GM12878 (cell line): ENCODE data around the gene RYK. TPM values are rescaled to one million over a fixed set of nuclear protein-coding genes. Genes with fewer than 3 reads are reported as not detected.

Experiments
- ATAC-seq: fragments of 200-7000 bp; cut with Tn5 transposase; 3 replicates; pipeline ENCODE4 v1.9.1; 2020; ENCODE audit warnings: mild to moderate bottlenecking, moderate library complexity
- BruUV-seq: library from RNA; stranded (reverse); fragments of 400-500 nt; replicated peaks from 2 replicates; lab custom pipeline; 2021; lab: Mats Ljungman, UMichigan
- CTCF ChIA-PET: fragments of 300-600 bp; sonication (Branson Sonifier 250); formaldehyde crosslinking; extraction: SDS; loops from one replicate; lab custom pipeline; 2021; ENCODE audit warnings: inconsistent platforms; lab: Yijun Ruan, JAX
- POLR2A ChIA-PET: fragments of 350-600 bp; formaldehyde crosslinking; extraction: SDS; loops from one replicate; lab custom pipeline; 2021; ENCODE audit warnings: inconsistent platforms; lab: Charles Lee
- RAD21 ChIA-PET: fragments of 300-600 bp; sonication (Branson Sonifier 250); formaldehyde crosslinking; loops from one replicate; lab custom pipeline; 2023; ENCODE audit warnings: antibody characterized with exemption; ENCODE audit not compliant: unreplicated experiment; lab: Charles Lee
- SMC1A ChIA-PET: fragments of 300-600 bp; sonication (Branson Sonifier 250); formaldehyde crosslinking; loops from one replicate; lab custom pipeline; 2023; ENCODE audit not compliant: unreplicated experiment, uncharacterized antibody; lab: Charles Lee
- DNase-seq: peaks from one replicate; pipeline ENCODE4 v3.0.0-alpha.2; 2011; ENCODE audit warnings: low read depth, low spot score
- FAIRE-seq: peaks from 3 replicates; lab custom pipeline; 2011; peaks lifted over from hg19 to GRCh38; lab: Jason Lieb, UNC
- H2AFZ ChIP-seq: 2 replicates; pipeline ENCODE4 v1.6.0; 2011; ENCODE audit warnings: low read depth, low read length, control low read depth; ENCODE audit not compliant: control insufficient read depth
- H3K27ac ChIP-seq: 2 replicates; pipeline ENCODE4 v1.5.1; 2011; ENCODE audit warnings: control low read depth; ENCODE audit not compliant: control insufficient read depth, insufficient read depth
- H3K27me3 ChIP-seq, 2 experiments: replicated peaks in 1 of 2; 2 replicates each; pipeline versions ENCODE4 v1.6.0 to v1.6.1; 2011; ENCODE audit warnings: low read length in 1 of 2; ENCODE audit not compliant: control insufficient read depth in 2 of 2, insufficient read depth in 2 of 2
- H3K36me3 ChIP-seq, 2 experiments: 2 replicates each; pipeline ENCODE4 v1.5.1; 2011; ENCODE audit warnings: low read length in 1 of 2; ENCODE audit not compliant: control insufficient read depth in 2 of 2, insufficient read depth in 2 of 2
- H3K4me1 ChIP-seq: 2 replicates; pipeline ENCODE4 v1.6.1; 2011; ENCODE audit warnings: mild to moderate bottlenecking, low read length, moderate library complexity, mixed read lengths; ENCODE audit not compliant: control insufficient read depth, insufficient read depth
- H3K4me2 ChIP-seq: 2 replicates; pipeline ENCODE4 v1.6.0; 2011; ENCODE audit warnings: control low read depth; ENCODE audit not compliant: control insufficient read depth, insufficient read depth
- H3K4me3 ChIP-seq: fragments of 200-600 bp; sonication (generic); 2 replicates; pipeline ENCODE4 v1.5.1; 2016
- H3K79me2 ChIP-seq: 2 replicates; pipeline ENCODE4 v1.6.0; 2011; ENCODE audit warnings: low read length; ENCODE audit not compliant: control insufficient read depth, insufficient read depth
- H3K9ac ChIP-seq: 2 replicates; pipeline ENCODE4 v1.8.0; 2011; ENCODE audit warnings: low read length, control low read depth, mixed read lengths; ENCODE audit not compliant: control insufficient read depth, insufficient read depth
- H3K9me3 ChIP-seq: replicated peaks from 3 replicates; pipeline ENCODE4 v1.5.1; 2011; ENCODE audit warnings: mild to moderate bottlenecking, low read length; ENCODE audit not compliant: control insufficient read depth, insufficient read depth
- H4K20me1 ChIP-seq: 2 replicates; pipeline ENCODE4 v1.6.0; 2011; ENCODE audit not compliant: control insufficient read depth, insufficient read depth
- ATF7 ChIP-seq: fragments of 450-650 bp; IDR thresholded peaks from 2 replicates; pipeline ENCODE4 v1.6.1; 2016; ENCODE audit warnings: low read depth, mild to moderate bottlenecking
- BMI1 ChIP-seq: fragments of 450-650 bp; IDR thresholded peaks from 2 replicates; pipeline ENCODE4 v1.6.1; 2016; ENCODE audit warnings: mild to moderate bottlenecking, moderate library complexity, borderline replicate concordance
- BRCA1 ChIP-seq: IDR thresholded peaks from 2 replicates; pipeline ENCODE4 v1.6.1; 2011; ENCODE audit warnings: low read depth, low read length, improper control_type of control experiment
- CTCF ChIP-seq, 3 experiments: IDR thresholded peaks in 2 of 3; conservative IDR thresholded peaks in 1 of 3; 2 replicates each; pipeline ENCODE4 v1.5.1; 2011; ENCODE audit warnings: low read depth in 3 of 3, low read length in 3 of 3, mild to moderate bottlenecking in 3 of 3, control low read depth in 2 of 3, moderate library complexity in 2 of 3, inconsistent platforms in 1 of 3, mixed read lengths in 1 of 3; ENCODE audit not compliant: control insufficient read depth in 2 of 3, insufficient read depth in 1 of 3; ENCODE audit errors: extremely low read depth in 1 of 3
- HCFC1 ChIP-seq: fragments of 150-350 bp; IDR thresholded peaks from 2 replicates; pipeline ENCODE4 v1.6.1; 2014; ENCODE audit warnings: low read length
- IRF5 ChIP-seq: fragments of 450-650 bp; IDR thresholded peaks from 2 replicates; pipeline ENCODE4 v1.6.1; 2017; ENCODE audit warnings: borderline replicate concordance
- MTA2 ChIP-seq: fragments of 450-650 bp; IDR thresholded peaks from 2 replicates; pipeline ENCODE4 v1.6.1; 2016; ENCODE audit warnings: low read depth, mild to moderate bottlenecking, moderate library complexity
- MXI1 ChIP-seq: fragments of 150-350 bp; IDR thresholded peaks from 2 replicates; pipeline ENCODE4 v1.6.1; 2011; ENCODE audit warnings: low read depth, mild to moderate bottlenecking, inconsistent platforms, low read length, improper control_type of control experiment
- NFYB ChIP-seq: IDR thresholded peaks from 2 replicates; pipeline ENCODE4 v1.6.1; 2011; ENCODE audit warnings: low read depth, mild to moderate bottlenecking, low read length, improper control_type of control experiment, moderate library complexity; ENCODE audit not compliant: insufficient read depth
- PKNOX1 ChIP-seq: fragments of 450-650 bp; IDR thresholded peaks from 2 replicates; pipeline ENCODE4 v1.6.1; 2016; ENCODE audit warnings: mild to moderate bottlenecking
- POLR2AphosphoS2 ChIP-seq: IDR thresholded peaks from 2 replicates; pipeline ENCODE4 v1.6.1; 2011; ENCODE audit warnings: low read depth, mild to moderate bottlenecking, low read length, improper control_type of control experiment, moderate library complexity
- RUNX3 ChIP-seq: IDR thresholded peaks from 2 replicates; pipeline ENCODE4 v1.6.1; 2012; ENCODE audit warnings: low read length, inconsistent platforms
- TCF3 ChIP-seq: IDR thresholded peaks from 2 replicates; pipeline ENCODE4 v1.6.1; 2012; ENCODE audit warnings: low read depth, mild to moderate bottlenecking, low read length, borderline replicate concordance; ENCODE audit not compliant: insufficient read depth
- USF2 ChIP-seq: IDR thresholded peaks from 2 replicates; pipeline ENCODE4 v1.6.1; 2011; ENCODE audit warnings: low read depth, low read length, improper control_type of control experiment, borderline replicate concordance
- ZBTB4 ChIP-seq: fragments of 450-650 bp; formaldehyde crosslinking; IDR thresholded peaks from 2 replicates; pipeline ENCODE4 v1.4.0; 2022; ENCODE audit warnings: mild to moderate bottlenecking, moderate library complexity
- ZNF622 ChIP-seq: fragments of 450-650 bp; IDR thresholded peaks from 2 replicates; pipeline ENCODE4 v1.6.1; 2017; ENCODE audit warnings: mild to moderate bottlenecking, inconsistent platforms
- WGBS: methylation state at CpG from one replicate; pipeline ENCODE4 v1.1.6; 2016; ENCODE audit warnings: low lambda C conversion rate; ENCODE audit not compliant: insufficient replicate concordance, insufficient coverage; ENCODE audit errors: missing lambda C conversion rate; 5-methylcytosine and 5-hydroxymethylcytosine counted together
- in situ Hi-C: fragments of 300-500 bp; cut with MboI; formaldehyde crosslinking; loops from 9 replicates; pipeline ENCODE4 v1.14.3; 2018; ENCODE audit warnings: mixed read lengths
- intact Hi-C: fragments of 100-400 bp; cut with micrococcal nuclease; formaldehyde crosslinking; loops from one replicate; pipeline ENCODE4 v1.14.2; 2022; ENCODE audit not compliant: unreplicated experiment
- polyA plus RNA-seq, 11 experiments: library from polyadenylated mRNA; depleted of rRNA in 4 of 11; unstranded in 6 of 11; stranded (reverse) in 5 of 11; fragments of >200 nt; fragmentation: Nextera tagmentation in 4 of 11; fragmentation: Illumina TruSeq in 1 of 11; extraction: Ambion mirVana in 4 of 11; extraction: Trizol in 1 of 11; gene quantifications; 1 replicate in 1 of 11; 2 replicates in 10 of 11; pipeline versions ENCODE4 v1.2.1 to v1.2.3, GENCODE V29; 2011 to 2016; ENCODE audit warnings: inconsistent platforms in 2 of 11, missing spikeins in 2 of 11, low read depth in 1 of 11
- total RNA-seq, 4 experiments: library from RNA; depleted of rRNA in 3 of 4; stranded (reverse); fragments of >200 nt in 3 of 4; fragmentation: Illumina TruSeq in 1 of 4; extraction: Trizol in 1 of 4; gene quantifications; 2 replicates each; pipeline versions ENCODE4 v1.2.1 to v1.2.3, GENCODE V29; 2013 to 2021

RYK gene
- total and polyA plus RNA-seq, 10 of the 15 experiments (the other 5 are each of a cell fraction or from before 2014, with no cell fraction given), result 2.0 to 25.1 (median 11.1) TPM

GRCh38 chr3:134148534-134148933, 102.1 kb downstream of the RYK start:
- no peak for FAIRE-seq
- Histone ChIP-seq H3K4me2 (no peak overlapping the region), H3K27me3 (no peaks in the 10 kb centered on the region), H3K9me3 (no peaks in the 10 kb centered on the region), H3K27ac (no peak overlapping the region), H4K20me1 (no peaks in the 10 kb centered on the region), H3K4me1 (no peaks in the 10 kb centered on the region; the same call in 1 of the 2 replicates), H3K4me3 (no peak overlapping the region), H3K9ac (no peak overlapping the region), H3K79me2 (no peaks in the 10 kb centered on the region), H2AFZ (no peak overlapping the region), H3K36me3 (no peaks in the 10 kb centered on the region)
- DNase-seq, result no peak
- SMC1A ChIA-PET, result no interaction called here
- no peak for ATAC-seq
- POLR2A ChIA-PET, result no interaction called here
- in situ Hi-C loops, result no loop called here
- RAD21 ChIA-PET, result no interaction called here
- WGBS, result 67% methylated on average over 3 of the region's 3 CpGs
- intact Hi-C loops, result no loop called here
- no TSS peak for BruUV-seq
- CTCF ChIA-PET, result no interaction called here
- TF ChIP-seq ZBTB4 (CRISPR knock-in tag) (no peak), PKNOX1 (no peak), MTA2 (no peak), BRCA1 (no peak), HCFC1 (no peak), RUNX3 (no peak), USF2 (no peak), TCF3 (no peak), CTCF (IDR thresholded peaks at IDR 0.05 in 2 of 3, conservative IDR thresholded peaks at IDR 0.05 in 1 of 3; ENCODE audit: control insufficient read depth in 2 of 3, extremely low read depth in 1 of 3, insufficient read depth in 1 of 3, low read depth in 3 of 3, low read length in 3 of 3) (no peak), ZNF622 (no peak), BMI1 (no peak), NFYB (no peak), POLR2AphosphoS2 (no peak), ATF7 (no peak), IRF5 (no peak), MXI1 (no peak)
